HG03558 (cell line): ENCODE results near the gene LGALS9B.
"Not testable (repeated sequence)": the region's sequence is repeated elsewhere in the genome, so short reads cannot be mapped to it uniquely, and the experiment has no call there.

Experiments used
- ATAC-seq: cut with Tn5 transposase; IDR thresholded peaks from one replicate; pipeline ENCODE4 v1.9.1; 2021; ENCODE audit warnings: moderate number of reproducible peaks; ENCODE audit not compliant: unreplicated experiment; ENCODE audit errors: extremely low read depth

LGALS9B gene

GRCh38 chr17:20418838-20419237 lies 48.5 kb downstream of the LGALS9B start:
- ATAC-seq = not testable (repeated sequence)

DNA sequence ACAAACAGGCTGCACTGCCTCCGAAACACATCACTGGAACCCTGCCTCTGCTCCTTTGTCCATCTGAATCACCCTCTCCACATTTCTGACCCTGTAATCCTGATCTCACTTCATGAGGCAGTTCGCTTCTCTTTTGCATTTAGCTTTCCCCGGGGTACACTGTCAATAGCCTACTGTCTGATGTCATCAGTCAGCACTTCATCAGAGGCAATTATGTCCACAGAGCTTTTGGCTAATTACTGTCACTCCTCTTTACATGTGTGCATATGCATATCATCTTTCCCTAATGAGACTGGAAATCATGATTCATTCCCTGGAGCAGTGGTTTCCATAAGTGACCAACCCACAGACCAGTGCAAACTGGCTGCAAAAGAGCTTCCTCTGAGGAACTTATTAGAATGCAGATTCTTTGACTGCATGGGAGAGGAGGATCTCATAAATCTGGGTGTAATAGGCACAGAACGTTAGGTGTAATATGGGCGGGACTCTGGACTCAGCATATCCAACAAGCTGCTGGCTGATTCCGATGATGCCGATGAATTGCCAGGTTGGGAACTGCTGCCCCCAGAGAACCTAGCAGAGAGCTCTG lies 49.8 kb downstream of the LGALS9B start:
- ATAC-seq = not testable (repeated sequence)

DNA sequence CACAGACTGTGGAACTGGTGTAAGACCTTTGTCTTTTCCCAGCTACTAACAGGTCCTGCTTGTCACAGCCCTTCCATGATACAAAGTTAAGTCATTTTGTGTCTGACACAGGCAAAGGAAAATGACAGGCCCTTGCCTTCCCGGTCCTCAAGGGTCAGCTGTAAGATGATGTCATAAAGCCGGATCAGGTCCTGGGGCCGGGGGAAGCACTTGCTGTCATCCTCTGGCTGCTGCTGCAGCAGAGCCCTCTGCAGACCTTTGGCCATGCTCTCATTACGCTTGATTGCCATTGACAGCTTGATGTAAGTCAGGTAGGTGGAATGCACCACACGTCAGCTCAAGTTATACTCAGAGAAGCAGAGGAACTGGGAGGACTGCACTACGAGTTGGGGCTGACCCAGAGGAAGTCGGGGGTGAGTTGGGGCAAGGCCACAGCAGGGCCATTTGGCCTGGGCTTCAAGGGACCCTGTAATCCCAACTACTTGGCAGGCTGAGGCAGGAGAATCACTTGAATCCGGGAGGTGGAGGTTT lies 50.9 kb downstream of the LGALS9B start:
- ATAC-seq = not testable (repeated sequence)

GRCh38 chr17:20415479-20415878 lies 51.9 kb downstream of the LGALS9B start:
- ATAC-seq = not testable (repeated sequence)

- not testable (repeated sequence) for ATAC-seq
Observed at GRCh38 chr17:20401306-20402022, 65.9 kb downstream of the LGALS9B start.

- not testable (repeated sequence) for ATAC-seq
Observed at GRCh38 chr17:20400559-20401305, 66.6 kb downstream of the LGALS9B start.
